Stimulated activated CD8-positive, alpha-beta memory T cell treated with anti-CD3 and anti-CD28 coated beads, Interleukin-12 subunit alpha, Interleukin-12 subunit beta, amount 100 ng/mL, for 24 hours (primary cell): ENCODE results near the gene EXTL2.
A peak's percentile ranks its signal among the peaks of the same experiment; 100 is the strongest.
"Not testable (repeated sequence)": the region's sequence is repeated elsewhere in the genome, so short reads cannot be mapped to it uniquely, and the experiment has no call there.

Experiments
- DNase-seq: peaks from one replicate; pipeline ENCODE4 v3.0.0-alpha.2; 2020; ENCODE audit errors: extremely low read depth

EXTL2 gene

GRCh38 chr1:100902365-100902764, 7.7 kb upstream of the EXTL2 start:
- no peak for DNase-seq

GRCh38 chr1:100896481-100896982, 1.9 kb upstream of the EXTL2 start:
- no peak for DNase-seq

GRCh38 chr1:100895540-100896480, 1.2 kb upstream of the EXTL2 start, which contains the start of gene SLC30A7:
Gene SLC30A7, plus strand, starts transcription at chr1:100896090. Its CDS starts 173 bp downstream, at chr1:100896263.
- peak; percentile 93 for DNase-seq

GRCh38 chr1:100893718-100894117, 924 bp downstream of the EXTL2 start:
- no peak for DNase-seq

- no peak for DNase-seq
Observed at GRCh38 chr1:100892554-100892953, 2.1 kb downstream of the EXTL2 start.

- DNase-seq = no peak
Observed at GRCh38 chr1:100891380-100891779, 3.3 kb downstream of the EXTL2 start.

- not testable (repeated sequence) for DNase-seq
Observed at GRCh38 chr1:100889869-100890482, 4.7 kb downstream of the EXTL2 start.

- not testable (repeated sequence) for DNase-seq
Observed at GRCh38 chr1:100889007-100889406, 5.6 kb downstream of the EXTL2 start.

GRCh38 chr1:100883963-100884362, 10.7 kb downstream of the EXTL2 start:
- DNase-seq = no peak

- no peak for DNase-seq
Observed at GRCh38 chr1:100882698-100883097, 11.9 kb downstream of the EXTL2 start.

GRCh38 chr1:100881687-100882086, 13.0 kb downstream of the EXTL2 start:
- DNase-seq = no peak

- DNase-seq = no peak
Observed at GRCh38 chr1:100879422-100879821, 15.2 kb downstream of the EXTL2 start.

GRCh38 chr1:100876291-100876690, 18.4 kb downstream of the EXTL2 start:
- DNase-seq = no peak

GRCh38 chr1:100875228-100875627, 19.4 kb downstream of the EXTL2 start:
- DNase-seq = no peak

GRCh38 chr1:100874433-100874832, 20.2 kb downstream of the EXTL2 start:
- DNase-seq = no peak

- DNase-seq = no peak
Observed at GRCh38 chr1:100869996-100870395, 24.6 kb downstream of the EXTL2 start.

GRCh38 chr1:100868364-100868995, 26.2 kb downstream of the EXTL2 start:
- no peak for DNase-seq

GRCh38 chr1:100866901-100867206, 27.8 kb downstream of the EXTL2 start:
- DNase-seq = no peak

GRCh38 chr1:100866041-100866900, 28.4 kb downstream of the EXTL2 start:
- DNase-seq = no peak

- no peak for DNase-seq
Observed at GRCh38 chr1:100862591-100862990, 32.1 kb downstream of the EXTL2 start.

GRCh38 chr1:100861379-100861778, 33.3 kb downstream of the EXTL2 start:
- DNase-seq = no peak
